Esophagus muscularis mucosa (tissue), 4 donors: ENCODE results near the gene PAXX.

Experiments
- CTCF ChIP-seq, 3 experiments: fragments of 200-600 bp in 2 of 3; fragments of 450-650 bp in 1 of 3; sonication (generic) in 2 of 3; IDR thresholded peaks; one replicate each; pipeline ENCODE4 v1.5.1; 2017 to 2019; ENCODE audit warnings: antibody characterized with exemption in 3 of 3, mild to moderate bottlenecking in 2 of 3, moderate library complexity in 1 of 3
- EP300 ChIP-seq: sonication (generic); formaldehyde crosslinking; IDR thresholded peaks from one replicate; pipeline ENCODE4 v1.6.1; 2017; ENCODE audit warnings: antibody characterized with exemption
- POLR2A ChIP-seq: fragments of 450-650 bp; IDR thresholded peaks from one replicate; pipeline ENCODE4 v1.6.1; 2017; ENCODE audit warnings: antibody characterized with exemption, moderate library complexity, mild to moderate bottlenecking, low read depth
- POLR2AphosphoS5 ChIP-seq, 2 donors: sonication (generic); formaldehyde crosslinking; IDR thresholded peaks; one replicate each; pipeline ENCODE4 v1.6.1; 2017; ENCODE audit warnings: antibody characterized with exemption in 2 of 2

GRCh38 chr9:136970361-136970760 is 21.9 kb upstream of the PAXX start:
- no peak for TF ChIP-seq CTCF (IDR thresholded peaks at IDR 0.05)
- TF ChIP-seq POLR2AphosphoS5 (IDR thresholded peaks at IDR 0.05): no peak
- no peak for TF ChIP-seq POLR2A
- TF ChIP-seq EP300: no peak
